GM12891 (cell line): ENCODE measurements around the gene ELL.

Experiments used
- PAX5 ChIP-seq: IDR thresholded peaks from 2 replicates; pipeline ENCODE4 v1.6.1; 2011; ENCODE audit warnings: low read length, moderate library complexity, mild to moderate bottlenecking; ENCODE audit not compliant: insufficient read depth, severe bottlenecking
- POLR2A ChIP-seq: IDR thresholded peaks from 2 replicates; pipeline ENCODE4 v1.6.1; 2011; ENCODE audit warnings: low read depth, low read length, control low read depth
- POLR2AphosphoS5 ChIP-seq: IDR thresholded peaks from 2 replicates; pipeline ENCODE4 v1.6.1; 2011; ENCODE audit warnings: low read depth, low read length, control low read depth
- POU2F2 ChIP-seq: IDR thresholded peaks from 2 replicates; pipeline ENCODE4 v1.6.1; 2011; ENCODE audit warnings: low read depth, mild to moderate bottlenecking, control low read depth, low read length, moderate library complexity
- SPI1 ChIP-seq: IDR thresholded peaks from 2 replicates; pipeline ENCODE4 v1.6.1; 2011; ENCODE audit warnings: low read depth, low read length, control low read depth
- TAF1 ChIP-seq: IDR thresholded peaks from 2 replicates; pipeline ENCODE4 v1.6.1; 2011; ENCODE audit warnings: low read depth, low read length, control low read depth

DNA sequence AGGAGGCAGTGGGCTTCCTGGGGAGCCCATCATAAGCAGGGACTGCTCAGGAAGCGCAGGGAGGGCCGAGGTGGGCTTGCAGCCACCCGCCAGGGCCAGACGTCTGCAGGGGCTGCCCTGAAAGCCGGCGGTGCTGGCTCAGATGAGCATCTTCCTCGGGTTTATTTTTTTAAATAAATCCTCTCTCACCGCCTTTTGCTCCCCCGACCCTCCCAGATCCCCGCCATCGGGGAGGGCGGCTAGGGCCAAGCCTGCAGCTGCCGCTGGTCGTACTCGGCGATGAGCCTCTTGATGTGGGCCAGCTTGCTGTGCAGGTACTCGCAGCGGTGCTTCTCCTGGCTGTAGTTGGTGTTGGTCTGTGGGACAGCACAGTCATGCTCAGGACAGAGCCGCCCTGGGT is 77.4 kb downstream of the ELL start:
- TF ChIP-seq POLR2A (no peak), POLR2AphosphoS5 (no peak), TAF1 (no peak), SPI1 (no peak), POU2F2 (no peak), PAX5 (no peak)
